Measurements from ENCODE around the gene ENAH.

DNA sequence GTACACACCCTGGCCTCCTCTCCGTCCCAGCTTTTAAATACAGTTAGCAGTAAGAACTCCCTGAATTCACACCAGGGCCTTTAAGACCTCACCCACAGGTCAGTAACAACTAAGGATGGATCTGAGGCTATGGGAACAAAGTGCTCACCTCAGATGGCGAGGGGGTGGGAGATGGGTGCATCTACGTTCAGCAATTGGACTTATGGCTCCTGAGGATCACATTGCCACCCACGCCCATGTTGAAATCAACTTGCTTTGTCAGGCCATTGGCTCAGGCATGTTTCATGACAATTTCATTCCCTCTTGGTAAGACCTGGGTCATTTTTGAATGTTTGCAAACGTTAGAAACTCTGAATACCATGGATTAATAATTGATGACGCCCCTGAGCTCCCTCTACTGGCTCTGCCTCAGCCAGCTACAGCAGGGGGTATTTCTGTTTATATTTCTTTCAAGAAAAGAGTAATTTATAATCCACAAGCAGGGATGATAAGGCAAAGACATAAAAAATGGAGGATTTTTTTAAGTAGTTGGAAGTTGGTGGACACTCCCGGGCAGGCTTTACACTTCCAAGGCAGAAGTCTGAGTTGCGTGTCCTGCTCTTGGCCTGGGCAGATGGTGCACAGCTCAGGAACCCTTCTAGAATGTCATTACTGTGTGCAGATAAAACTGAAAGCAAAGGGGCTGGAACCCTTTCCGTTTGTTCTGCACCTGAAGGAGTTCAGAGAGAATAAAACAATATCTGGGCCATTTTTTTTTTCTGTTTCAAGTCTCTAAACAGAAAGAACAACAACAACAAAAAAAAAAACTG lies 211.4 kb downstream of the ENAH start:
- no peak for TF ChIP-seq POLR2A (IDR thresholded peaks at IDR 0.05)
- TF ChIP-seq, protein P1, sequence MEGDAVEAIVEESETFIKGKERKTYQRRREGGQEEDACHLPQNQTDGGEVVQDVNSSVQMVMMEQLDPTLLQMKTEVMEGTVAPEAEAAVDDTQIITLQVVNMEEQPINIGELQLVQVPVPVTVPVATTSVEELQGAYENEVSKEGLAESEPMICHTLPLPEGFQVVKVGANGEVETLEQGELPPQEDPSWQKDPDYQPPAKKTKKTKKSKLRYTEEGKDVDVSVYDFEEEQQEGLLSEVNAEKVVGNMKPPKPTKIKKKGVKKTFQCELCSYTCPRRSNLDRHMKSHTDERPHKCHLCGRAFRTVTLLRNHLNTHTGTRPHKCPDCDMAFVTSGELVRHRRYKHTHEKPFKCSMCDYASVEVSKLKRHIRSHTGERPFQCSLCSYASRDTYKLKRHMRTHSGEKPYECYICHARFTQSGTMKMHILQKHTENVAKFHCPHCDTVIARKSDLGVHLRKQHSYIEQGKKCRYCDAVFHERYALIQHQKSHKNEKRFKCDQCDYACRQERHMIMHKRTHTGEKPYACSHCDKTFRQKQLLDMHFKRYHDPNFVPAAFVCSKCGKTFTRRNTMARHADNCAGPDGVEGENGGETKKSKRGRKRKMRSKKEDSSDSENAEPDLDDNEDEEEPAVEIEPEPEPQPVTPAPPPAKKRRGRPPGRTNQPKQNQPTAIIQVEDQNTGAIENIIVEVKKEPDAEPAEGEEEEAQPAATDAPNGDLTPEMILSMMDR (IDR thresholded peaks at IDR 0.05): peak in 1 of 4 experiments; percentile 3

All from uterus (tissue), 2 donors.